ENCODE results near the gene NFATC2. TPM values are rescaled to one million over a fixed set of nuclear protein-coding genes. Genes with fewer than 3 reads are reported as not detected.
A peak's percentile ranks its signal among the peaks of the same experiment; 100 is the strongest.

Gene NFATC2
- total RNA-seq, 2 experiments from 2014 or later, result 32.5 to 33.2 TPM

- H3K36me3 ChIP-seq (ENCODE audit: insufficient read depth, low read length), result peaks cover 33% of the 10 kb centered on the region
- Mint-ChIP-seq H3K4me3 (no peak overlapping the region), H3K4me1 (ENCODE audit: low read depth) (peaks cover 77% of the 10 kb centered on the region), H3K36me3 (ENCODE audit: low read depth) (peaks cover 59% of the 10 kb centered on the region), H3K27ac (peak overlapping the region; percentile 97), H3K27me3 (no peaks in the 10 kb centered on the region), H3K9me3 (no peaks in the 10 kb centered on the region)
- H3K4me3 ChIP-seq (ENCODE audit: low read length), result no peak overlapping the region
- H3K27me3 ChIP-seq (ENCODE audit: control insufficient read depth in 1 of 2, insufficient read depth in 2 of 2, low read length in 2 of 2), result no peaks in the 10 kb centered on the region
- CTCF ChIA-PET, result interaction anchor here (1.3 kb wide), 1 partner anchor 9 kb away, joined by 3 read pairs; no protein-coding TSS in a partner anchor
- H3K4me1 ChIP-seq (ENCODE audit: insufficient read depth, low read length), result peaks cover 70% of the 10 kb centered on the region
- H3K27ac ChIP-seq (ENCODE audit: low read depth in 1 of 2, low read length in 2 of 2), result no peak overlapping the region
- POLR2A ChIA-PET, result interaction anchor here (1.5 kb wide), 1 partner anchor 9 kb away, joined by 4 read pairs; no protein-coding TSS in a partner anchor
- intact Hi-C loops (cut with DNase I, micrococcal nuclease), result no loop called here
- no peak for TF ChIP-seq CTCF (IDR thresholded peaks at IDR 0.05)
- ATAC-seq (ENCODE audit: poor library complexity) (no peak), DNase-seq (no peak)
- no peaks in the 10 kb centered on the region for H3K9me3 ChIP-seq (ENCODE audit: control insufficient read depth in 1 of 2, insufficient read depth in 1 of 2, low read length in 2 of 2)
These were observed 51.9 kb downstream of the NFATC2 start for GRCh38 chr20:51490635-51491034.

- H3K36me3 Mint-ChIP-seq (ENCODE audit: low read depth), result peaks cover 70% of the 10 kb centered on the region
- no peak for ATAC-seq (ENCODE audit: poor library complexity)
- POLR2A ChIA-PET, result no interaction called here
- CTCF ChIA-PET, result interaction anchor here (0.7 kb wide), 1 partner anchor 52 kb away, joined by 3 read pairs; the partner anchor contains the start of gene NFATC2
- H3K4me3 Mint-ChIP-seq, result no peak overlapping the region
- H3K27ac Mint-ChIP-seq, result peak overlapping the region; percentile 11
- no peaks in the 10 kb centered on the region for H3K27me3 Mint-ChIP-seq
- no peaks in the 10 kb centered on the region for H3K9me3 Mint-ChIP-seq
- Histone ChIP-seq H3K4me3 (ENCODE audit: low read length) (no peak overlapping the region), H3K27ac (ENCODE audit: low read depth in 1 of 2, low read length in 2 of 2) (no peak overlapping the region), H3K27me3 (ENCODE audit: control insufficient read depth in 1 of 2, insufficient read depth in 2 of 2, low read length in 2 of 2) (no peaks in the 10 kb centered on the region), H3K9me3 (ENCODE audit: control insufficient read depth in 1 of 2, insufficient read depth in 1 of 2, low read length in 2 of 2) (no peaks in the 10 kb centered on the region), H3K36me3 (ENCODE audit: insufficient read depth, low read length) (peaks cover 40% of the 10 kb centered on the region), H3K4me1 (ENCODE audit: insufficient read depth, low read length) (peaks cover 64% of the 10 kb centered on the region)
- peaks cover 77% of the 10 kb centered on the region for H3K4me1 Mint-ChIP-seq (ENCODE audit: low read depth)
- DNase-seq, result no peak
- TF ChIP-seq CTCF (IDR thresholded peaks at IDR 0.05), result no peak
- intact Hi-C loops (cut with DNase I, micrococcal nuclease), result no loop called here
These were observed 52.9 kb downstream of the NFATC2 start for GRCh38 chr20:51489611-51490010.

- intact Hi-C loops (cut with DNase I, micrococcal nuclease), result no loop called here
- ATAC-seq (ENCODE audit: poor library complexity) (no peak), DNase-seq (no peak)
- peaks cover 47% of the 10 kb centered on the region for H3K36me3 ChIP-seq (ENCODE audit: insufficient read depth, low read length)
- Mint-ChIP-seq H3K36me3 (ENCODE audit: low read depth) (peaks cover 74% of the 10 kb centered on the region), H3K27me3 (no peaks in the 10 kb centered on the region), H3K4me1 (ENCODE audit: low read depth) (peaks cover 76% of the 10 kb centered on the region), H3K4me3 (no peak overlapping the region), H3K9me3 (no peaks in the 10 kb centered on the region), H3K27ac (no peak overlapping the region)
- CTCF ChIA-PET, result no interaction called here
- H3K4me1 ChIP-seq (ENCODE audit: insufficient read depth, low read length), result peaks cover 60% of the 10 kb centered on the region
- no peaks in the 10 kb centered on the region for H3K9me3 ChIP-seq (ENCODE audit: control insufficient read depth in 1 of 2, insufficient read depth in 1 of 2, low read length in 2 of 2)
- POLR2A ChIA-PET, result no interaction called here
- H3K4me3 ChIP-seq (ENCODE audit: low read length), result no peak overlapping the region
- no peak for TF ChIP-seq CTCF (IDR thresholded peaks at IDR 0.05)
- H3K27me3 ChIP-seq (ENCODE audit: control insufficient read depth in 1 of 2, insufficient read depth in 2 of 2, low read length in 2 of 2), result no peaks in the 10 kb centered on the region
- H3K27ac ChIP-seq (ENCODE audit: low read depth in 1 of 2, low read length in 2 of 2), result no peak overlapping the region
These were observed 54.2 kb downstream of the NFATC2 start for GRCh38 chr20:51488331-51488730.
